Activated naive CD8-positive, alpha-beta T cell treated with anti-CD3 and anti-CD28 coated beads, Interleukin-2, amount 50 U/mL, for 16 hours (primary cell): ENCODE measurements around the gene ANXA2.
"Not testable (repeated sequence)": the region's sequence is repeated elsewhere in the genome, so short reads cannot be mapped to it uniquely, and the experiment has no call there.

Source experiments
- DNase-seq: peaks from one replicate; pipeline ENCODE4 v3.0.0-alpha.2; 2020; ENCODE audit warnings: low read depth, low spot score

Gene ANXA2

DNA sequence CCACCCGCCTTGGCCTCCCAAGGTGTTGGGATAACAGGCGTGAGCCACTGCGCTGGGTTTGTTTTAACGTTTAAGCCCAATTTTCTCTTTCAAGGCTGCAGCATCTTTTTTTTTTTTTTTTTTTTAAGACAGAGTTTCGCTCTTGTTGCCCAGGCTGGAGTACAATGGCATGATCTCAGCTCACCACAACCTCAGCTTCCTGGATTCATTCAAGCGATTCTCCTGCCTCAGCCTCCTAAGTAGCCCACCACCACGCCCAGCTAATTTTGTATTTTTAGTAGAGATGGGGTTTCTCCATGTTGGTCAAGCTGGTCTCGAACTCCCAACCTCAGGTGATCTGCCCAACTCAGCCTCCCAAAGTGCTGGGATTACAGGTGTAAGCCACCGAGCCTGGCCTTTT is 12.6 kb upstream of the ANXA2 start:
- DNase-seq: not testable (repeated sequence)

DNA sequence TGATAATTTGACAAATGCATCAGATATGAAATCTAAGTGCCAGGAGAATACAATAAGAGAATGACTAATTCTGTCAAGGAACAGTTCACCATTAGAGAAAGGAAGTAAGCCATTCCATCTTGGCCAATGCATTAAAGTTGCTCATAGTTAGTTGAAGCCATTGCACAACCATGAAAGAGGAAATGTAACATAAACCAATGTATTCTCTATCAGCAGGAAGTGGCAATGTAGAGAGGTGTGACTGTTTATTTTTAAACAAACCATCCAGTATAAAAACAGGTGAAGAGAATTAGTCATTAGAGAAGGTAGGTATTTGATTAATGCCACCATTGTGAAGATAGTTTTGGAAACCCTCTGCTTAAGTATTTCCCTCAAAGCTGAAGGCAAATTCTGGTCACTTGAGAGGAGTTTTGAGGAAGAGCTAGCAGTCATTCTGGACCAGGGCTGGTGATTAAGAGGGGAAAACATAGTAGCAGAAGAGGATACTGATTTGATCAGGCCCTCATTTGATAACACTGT is 10.7 kb upstream of the ANXA2 start:
- DNase-seq: no peak

DNA sequence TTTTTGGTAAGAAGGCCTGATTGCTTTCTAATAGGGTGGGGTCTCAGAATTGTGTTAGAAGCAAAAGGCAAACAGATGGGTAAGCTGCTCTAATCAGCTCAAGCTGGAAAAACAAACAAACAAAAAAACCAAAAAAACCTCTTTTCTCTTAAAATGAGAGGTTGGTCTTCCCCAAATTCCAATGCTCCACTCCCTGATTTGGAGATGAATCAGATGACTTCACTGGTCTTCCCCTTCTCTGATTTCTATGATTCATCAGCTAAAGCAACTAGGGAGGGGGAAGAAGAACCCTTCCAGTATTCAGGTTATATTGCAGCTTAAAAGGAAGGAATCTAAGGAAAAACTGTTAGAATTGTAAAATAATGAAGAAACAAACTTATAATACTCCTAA is 9.6 kb upstream of the ANXA2 start:
- no peak for DNase-seq

DNA sequence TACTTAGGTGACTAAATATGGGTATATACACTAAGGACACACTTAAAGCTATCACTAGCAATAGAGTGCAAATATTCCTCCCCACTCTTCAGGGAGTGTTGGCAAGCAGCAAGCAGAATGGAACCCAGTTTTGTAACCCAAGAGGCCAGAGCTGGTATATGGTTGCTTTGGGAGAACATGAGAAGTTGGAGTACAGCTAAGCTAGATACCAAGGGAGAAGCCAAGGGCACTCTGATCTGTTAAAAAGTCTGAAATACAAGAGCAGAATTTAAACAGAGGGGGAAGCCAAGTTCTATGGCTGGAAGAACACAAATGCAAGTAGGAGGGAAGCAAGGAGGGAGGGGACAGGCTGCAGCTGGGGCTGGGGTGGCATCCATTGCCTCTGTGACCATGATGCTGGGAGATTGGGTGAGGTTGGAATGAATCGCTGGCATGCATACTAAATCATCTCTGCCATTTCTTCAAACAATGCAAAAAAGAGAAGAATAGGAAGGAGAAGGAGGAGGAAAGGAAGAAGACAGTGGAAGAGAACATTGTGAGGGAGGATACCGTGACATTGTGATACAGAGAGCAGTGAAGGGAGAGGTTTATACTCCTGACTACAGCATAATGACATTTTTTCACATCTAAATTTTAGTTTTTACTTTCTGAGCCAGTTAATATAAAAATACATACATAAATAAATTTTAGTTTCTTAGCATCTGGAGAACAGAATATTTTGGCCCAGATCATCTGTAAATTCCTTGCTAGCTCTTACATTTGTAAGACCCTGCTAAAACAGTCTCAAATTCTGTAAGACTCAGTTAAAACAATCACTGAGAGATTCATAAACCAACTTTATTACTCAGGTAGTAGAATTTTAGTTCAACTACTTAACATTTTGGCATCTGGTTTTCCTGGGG is 9.0 kb upstream of the ANXA2 start:
- DNase-seq: no peak

DNA sequence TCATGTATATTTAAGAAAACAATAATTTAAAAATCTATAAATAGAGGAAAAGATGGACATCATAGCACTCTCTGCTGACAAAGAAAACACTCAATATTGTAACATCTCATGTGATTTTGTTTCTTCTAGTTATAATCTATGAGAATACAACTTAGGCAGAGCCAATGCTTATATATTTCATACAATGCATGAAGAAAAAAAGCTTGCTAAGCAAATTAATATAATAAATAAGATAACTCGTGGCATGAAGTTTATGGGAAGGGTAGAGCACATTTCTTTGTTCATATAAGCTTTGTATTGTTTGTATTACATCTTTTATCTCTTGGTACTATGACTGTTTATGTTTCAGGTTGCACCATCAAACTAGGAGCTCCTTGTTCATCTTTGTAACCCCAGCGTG is 7.6 kb upstream of the ANXA2 start:
- DNase-seq: no peak

DNA sequence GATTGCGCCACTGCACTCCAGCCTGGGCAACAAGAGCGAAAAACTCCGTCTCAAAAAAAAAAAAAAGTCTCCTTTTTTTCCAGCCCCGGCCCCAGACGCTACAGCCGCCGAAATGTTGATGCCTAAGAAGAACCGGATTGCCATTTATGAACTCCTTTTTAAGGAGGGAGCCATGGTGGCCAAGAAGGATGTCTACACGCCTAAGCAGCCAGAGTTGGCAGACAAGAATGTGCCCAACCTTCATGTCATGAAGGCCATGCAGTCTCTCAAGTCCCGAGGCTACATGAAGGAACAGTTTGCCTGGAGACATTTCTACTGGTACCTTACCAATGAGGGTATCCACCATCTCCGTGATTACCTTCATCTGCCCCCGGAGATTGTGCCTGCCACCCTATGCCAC is 6.6 kb upstream of the ANXA2 start:
- not testable (repeated sequence) for DNase-seq

DNA sequence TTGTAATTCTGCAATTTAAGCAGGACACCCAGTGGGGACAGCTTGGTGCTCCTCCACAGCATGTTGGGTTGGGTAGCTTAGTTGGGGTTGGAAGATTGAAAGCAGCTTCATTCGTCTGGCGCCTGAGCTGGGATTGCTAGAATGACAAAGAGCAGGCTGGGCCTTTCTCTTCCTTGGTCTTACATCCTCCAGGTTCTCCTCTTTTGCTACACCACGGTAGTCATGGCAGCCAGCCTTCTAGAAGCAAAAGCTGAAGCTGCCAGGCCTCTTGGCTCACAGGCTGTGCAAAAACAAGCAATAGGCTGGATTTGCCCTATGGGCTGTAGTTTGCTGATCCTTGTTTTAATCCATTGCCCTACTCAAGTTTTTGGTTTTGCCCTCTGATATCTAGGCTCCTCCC is 3.2 kb upstream of the ANXA2 start:
- no peak for DNase-seq

DNA sequence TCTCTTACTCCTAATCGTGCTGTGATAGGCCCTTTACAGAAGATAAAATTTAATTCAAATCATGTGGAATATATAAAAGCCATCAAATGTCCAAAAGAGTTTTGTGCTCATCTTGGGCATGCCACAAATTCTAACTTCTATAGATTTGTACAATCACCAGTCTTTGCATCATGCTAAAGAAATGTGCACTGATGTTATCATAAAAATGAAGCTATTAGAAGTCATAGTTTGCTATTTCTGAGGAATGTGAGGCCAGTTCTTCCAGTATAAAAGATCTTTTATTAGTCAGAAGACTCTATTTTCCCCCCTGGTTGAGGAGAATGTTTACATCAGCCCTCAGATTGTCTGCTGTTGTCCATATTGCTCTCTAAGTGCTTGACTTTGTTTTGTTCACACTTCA is 2.1 kb upstream of the ANXA2 start:
- no peak for DNase-seq

DNA sequence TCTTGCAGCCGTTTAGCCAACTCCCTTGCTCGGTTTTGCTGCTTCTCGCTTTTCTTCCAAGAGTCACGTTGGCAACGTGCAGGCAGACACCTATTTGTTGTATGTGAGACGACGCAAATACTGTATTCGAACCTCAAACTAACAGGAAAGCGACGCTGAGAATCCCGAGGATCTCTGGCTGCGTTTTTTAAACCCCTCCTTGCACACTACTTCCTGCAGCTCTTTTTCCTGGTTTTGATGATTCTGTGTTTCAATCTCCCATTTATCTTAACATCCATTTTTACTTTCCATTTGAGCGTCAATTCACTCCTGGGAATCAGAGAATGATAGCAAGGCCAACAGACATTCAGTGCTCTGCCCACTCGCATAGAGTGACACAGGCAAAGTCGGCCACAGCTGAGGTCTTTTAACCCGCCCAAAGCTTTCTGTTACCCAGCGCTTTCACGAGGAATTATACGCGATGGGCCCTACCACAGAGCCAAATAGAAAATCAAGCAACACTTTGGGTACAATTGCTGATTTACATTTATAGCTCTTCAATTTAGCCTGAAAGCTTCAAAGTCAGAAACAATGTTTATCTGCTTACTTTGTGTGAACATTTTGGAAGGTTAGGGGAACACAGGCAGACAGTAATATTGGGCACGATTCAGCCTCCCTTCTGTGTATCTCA is 1.6 kb upstream of the ANXA2 start:
- no peak for DNase-seq

DNA sequence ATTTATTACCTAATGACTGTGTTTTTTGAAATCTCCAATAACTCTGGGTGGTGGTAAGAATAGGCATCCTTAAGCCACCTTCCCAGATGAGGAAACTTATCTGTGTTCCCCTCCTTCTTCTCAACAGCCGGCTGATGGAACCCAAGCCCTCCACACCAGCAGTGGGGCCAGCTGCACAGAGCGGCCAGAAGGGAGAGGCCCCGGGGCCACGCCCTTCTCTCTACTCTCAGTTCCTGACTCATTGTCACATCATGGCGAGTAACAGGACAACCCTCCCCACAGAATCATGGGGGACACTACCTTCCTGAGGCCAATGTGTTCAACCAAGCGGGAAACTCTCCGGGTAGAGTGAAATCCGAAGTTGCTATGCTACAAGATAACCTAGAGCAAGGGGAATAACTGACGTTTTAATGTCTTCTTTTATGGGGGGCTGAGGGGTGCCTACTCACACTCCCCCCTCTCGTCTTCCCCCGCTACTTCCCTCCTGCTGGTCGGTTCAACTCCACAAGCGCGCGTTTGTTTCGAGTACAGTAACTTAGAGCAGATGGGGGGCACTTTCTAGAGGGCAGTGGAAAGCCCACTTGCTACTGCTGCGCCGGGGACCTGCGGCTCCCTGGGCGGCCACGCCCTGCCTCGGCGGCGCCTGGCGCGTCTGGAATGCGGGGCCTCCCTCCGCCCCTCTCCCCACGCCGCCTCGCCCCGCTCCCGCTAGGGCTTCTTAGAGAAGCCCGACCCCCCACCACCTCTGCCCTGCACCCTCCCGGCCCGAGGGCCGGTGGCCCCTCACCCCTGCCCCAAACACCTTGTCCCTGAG is 621 bp downstream of the ANXA2 start:
- no peak for DNase-seq

DNA sequence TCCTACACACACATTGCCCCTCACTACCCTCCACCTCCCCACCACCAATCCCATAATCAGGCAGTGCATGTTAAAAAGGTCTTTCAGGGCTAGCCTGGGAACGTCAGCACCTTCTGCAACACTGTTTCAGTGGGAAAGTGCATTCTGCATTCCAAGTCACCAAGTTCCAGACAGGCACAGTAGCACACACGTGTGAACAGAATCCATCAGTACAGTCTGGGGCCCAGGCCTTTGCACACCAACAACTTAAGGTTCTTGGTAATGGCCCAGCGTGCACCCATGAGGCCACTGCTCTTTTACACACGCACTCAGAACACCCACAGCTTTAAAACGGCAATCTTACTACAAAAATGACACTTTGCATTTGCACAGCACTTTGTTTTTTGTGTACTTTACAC is 1.2 kb downstream of the ANXA2 start:
- DNase-seq: no peak

DNA sequence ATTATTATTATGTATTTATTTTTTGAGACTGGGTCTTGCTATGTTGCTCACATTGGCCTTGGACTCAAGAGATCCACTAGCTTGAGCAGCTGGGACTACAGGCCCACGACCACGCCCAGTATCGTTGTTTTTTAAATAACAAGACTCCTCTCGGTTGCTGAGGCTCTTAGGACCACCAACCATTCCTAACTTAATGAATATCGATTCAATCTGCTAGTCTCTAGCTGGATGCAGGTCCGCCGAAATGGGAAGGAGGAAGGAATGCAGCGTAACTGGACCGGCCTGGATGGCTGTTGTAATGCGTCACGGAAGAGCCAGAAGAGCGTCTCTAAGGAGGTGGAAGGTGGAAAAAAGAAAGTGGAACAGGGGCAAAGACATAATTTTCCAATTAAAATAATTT is 1.7 kb downstream of the ANXA2 start:
- DNase-seq: no peak

DNA sequence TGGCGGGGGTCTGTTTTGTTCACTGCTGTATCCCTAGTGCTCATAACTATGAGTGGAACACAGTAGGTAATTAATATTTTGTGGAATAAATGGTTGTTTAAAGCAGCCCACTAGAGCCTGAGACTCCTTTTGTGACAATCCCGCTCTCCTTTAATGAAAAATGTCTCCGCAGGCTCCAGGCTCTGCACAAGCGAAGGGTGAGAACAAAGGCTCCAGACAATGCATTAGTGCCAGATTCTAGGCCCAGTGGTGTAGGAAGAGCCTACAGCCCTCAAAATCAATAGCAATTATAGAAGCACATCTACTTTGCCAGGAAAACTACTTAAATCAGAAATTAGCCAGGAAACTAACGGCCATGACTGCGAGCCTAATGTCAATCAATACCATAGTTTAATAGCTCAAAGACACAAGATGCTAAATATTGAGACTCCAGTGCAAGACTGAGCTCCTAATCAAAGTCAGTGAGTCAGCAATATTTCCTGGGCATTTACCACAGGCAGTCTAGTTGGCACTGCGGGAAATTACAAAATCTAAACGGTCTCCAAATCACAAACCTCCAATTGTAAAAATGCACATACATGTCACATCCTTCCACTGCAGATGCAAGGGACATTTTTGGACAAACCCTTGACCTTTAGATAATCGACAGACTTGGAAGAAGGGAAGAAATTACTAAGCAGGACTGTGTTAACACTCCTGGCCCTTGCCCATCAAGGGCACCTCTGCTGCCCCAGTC is 2.3 kb downstream of the ANXA2 start:
- no peak for DNase-seq

DNA sequence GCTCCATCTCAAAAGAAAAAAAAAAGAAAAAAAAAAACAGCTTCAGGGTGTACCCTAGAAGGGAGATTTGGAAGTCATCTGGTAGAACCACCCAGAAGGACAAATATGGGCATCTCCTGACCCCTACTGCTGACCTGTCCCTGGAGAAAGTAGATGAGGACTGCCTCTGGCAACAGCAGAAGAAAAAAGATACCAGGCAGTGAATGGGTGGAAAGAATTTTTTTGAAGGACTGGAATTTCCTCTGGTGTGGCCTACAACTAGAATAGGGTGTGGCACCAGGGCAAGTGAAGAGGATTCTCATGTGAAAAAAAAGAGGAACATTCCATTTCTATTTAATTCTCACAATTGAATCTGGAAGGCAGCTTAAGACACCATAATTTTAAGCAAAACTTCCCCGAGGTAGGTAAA is 3.1 kb downstream of the ANXA2 start:
- DNase-seq: no peak

DNA sequence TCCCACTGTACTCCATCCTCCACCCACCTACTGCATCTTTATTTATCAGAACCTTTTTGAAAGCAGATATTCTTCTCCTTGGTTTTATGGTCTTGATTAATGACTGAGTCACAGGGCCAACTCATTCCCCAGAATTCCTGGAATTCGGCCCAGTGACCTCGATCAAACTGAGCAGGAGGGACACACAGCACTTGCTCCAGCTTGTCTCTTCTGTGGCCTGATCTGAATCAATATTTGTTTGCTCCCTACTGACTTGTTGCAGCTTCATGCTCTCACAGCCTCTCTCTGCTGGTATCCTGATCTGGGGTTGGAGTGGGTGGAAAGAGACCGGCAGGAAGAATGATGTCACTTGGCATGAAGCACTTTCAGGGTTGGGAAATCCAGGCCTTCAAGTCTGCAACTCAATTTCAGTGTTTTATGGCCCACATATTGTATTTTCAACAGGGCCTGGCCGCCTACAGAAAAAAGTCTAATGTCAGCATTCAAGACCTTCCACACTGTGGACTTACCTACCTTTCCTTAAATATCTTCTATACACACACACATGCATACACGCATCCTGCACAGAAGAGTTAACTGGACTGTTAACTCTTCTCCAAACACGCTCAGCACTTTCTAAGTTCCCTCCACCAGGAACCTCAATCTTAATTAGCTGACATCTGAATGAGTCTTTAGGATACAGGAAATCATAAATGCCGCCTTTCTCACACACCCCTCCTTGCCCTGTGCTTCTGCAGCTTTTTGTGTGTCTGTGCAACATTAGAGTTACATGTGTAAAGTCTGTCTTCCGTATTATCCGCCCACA is 4.6 kb downstream of the ANXA2 start:
- no peak for DNase-seq

DNA sequence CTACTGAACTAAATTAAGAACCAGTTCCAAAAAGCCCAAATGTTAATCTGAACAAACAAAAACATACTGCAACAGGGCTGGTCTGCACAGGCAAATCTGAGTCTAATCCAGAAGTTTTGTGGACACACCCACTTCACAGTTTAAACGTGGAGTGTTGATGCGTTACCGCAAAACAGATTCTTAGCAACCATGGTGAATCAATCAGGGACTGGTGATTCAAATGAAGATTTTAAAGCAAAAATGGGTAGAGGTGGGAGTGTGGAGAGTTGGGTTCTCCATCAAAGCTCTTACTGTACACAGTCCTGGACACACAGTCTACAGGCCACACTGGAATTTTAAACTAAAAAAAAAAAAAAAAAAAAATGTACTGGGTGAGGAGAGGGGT is 5.2 kb downstream of the ANXA2 start:
- DNase-seq: no peak

DNA sequence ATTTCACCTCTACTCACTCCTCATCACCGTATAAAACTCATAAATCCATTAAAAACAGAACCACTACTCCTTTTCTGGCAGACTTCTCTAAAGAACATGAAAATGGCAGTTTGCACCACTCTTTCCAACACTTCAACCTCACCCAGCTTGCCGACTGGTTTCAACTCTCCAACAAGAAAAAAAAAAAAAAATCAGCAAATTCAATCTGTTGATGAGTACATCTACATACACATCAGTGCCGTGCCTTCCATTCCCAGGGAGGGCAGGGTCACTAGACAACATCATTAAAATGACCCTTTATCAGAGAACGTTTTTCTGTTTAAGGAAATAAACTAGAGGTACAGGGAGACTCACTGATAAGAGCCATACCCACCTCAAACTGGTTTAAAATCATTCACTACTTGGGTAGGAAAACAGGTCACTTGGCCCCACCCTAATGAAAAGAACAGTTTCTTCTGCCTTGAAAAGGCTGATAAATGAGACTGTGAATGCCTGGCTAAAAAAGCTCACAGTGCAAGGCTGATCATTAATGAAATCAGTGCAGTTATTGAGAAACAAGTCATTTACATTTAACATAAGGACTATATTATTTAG is 6.0 kb downstream of the ANXA2 start:
- no peak for DNase-seq

DNA sequence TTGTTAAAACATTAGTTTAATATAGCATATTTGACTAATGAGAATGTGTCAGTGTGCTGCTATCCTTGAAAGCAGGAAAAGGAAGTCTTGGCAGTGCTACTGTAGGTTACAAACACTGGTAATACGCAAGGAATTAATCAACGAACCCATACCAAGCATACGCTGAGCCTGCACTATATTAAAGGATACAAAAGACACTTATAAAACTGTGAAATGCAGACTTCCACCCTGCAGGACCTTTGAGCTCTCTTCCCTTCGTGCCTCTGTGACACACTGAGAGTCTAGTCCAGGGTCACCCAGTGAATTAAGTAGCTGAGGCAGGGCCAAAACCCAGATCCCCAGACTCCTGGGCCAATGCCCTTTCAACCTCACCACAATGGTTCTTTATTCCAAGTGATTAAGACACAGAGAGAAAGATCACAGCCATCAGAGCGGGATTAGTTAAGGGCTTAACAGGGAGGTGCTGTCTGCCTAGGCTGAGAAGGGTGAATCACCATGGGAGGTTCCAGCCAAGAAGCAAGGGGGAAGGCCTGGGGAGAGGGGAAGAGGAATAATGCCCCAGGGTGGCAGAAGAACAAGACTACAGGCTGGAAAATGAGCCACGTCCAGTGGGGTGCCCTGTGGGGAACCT is 6.8 kb downstream of the ANXA2 start:
- DNase-seq: no peak

DNA sequence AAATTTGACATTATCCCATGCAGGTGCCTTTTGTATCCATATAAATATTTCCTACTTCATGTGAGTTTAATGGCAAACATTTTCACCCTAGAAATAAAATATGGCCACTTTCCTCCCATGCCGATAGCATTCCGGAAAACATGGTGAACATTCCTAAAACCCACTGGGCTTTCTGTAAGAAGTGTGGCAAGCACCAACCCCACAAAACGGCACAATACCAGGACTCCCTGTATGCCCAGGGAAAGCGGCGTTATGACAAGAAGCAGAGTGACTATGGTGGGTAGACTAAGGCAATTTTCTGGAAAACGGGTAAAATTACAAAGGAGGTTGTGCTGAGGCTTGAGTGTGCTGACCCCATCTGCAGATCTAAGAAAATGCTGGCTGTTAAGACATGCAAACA is 7.6 kb downstream of the ANXA2 start:
- no peak for DNase-seq
